Endothelial cell of hepatic sinusoid (primary cell): Measurements from ENCODE around the gene FAM25A.
"Not testable (repeated sequence)": the region's sequence is repeated elsewhere in the genome, so short reads cannot be mapped to it uniquely, and the experiment has no call there.

Source experiments
- in situ Hi-C: cut with HindIII; loops from 2 replicates; pipeline ENCODE4 v1.10.0; 2017; ENCODE audit warnings: low sequenced_read_pairs

FAM25A gene

GRCh38 chr10:87020056-87020455, at the start of gene FAM25A:
FAM25A (plus strand) TSS chr10:87020294; CDS start chr10:87020325, 31 bp downstream.
- in situ Hi-C loops: not testable (repeated sequence)

GRCh38 chr10:86970982-86971231, 49.2 kb upstream of the FAM25A start:
- in situ Hi-C loops: no loop called here

- in situ Hi-C loops: no loop called here
These were observed 48.7 kb upstream of the FAM25A start for GRCh38 chr10:86971232-86971991.

- in situ Hi-C loops: no loop called here
These were observed 47.3 kb upstream of the FAM25A start for GRCh38 chr10:86972613-86973380.

- in situ Hi-C loops: no loop called here
These were observed 45.6 kb upstream of the FAM25A start for GRCh38 chr10:86974484-86974883.

GRCh38 chr10:86976362-86977056, 43.6 kb upstream of the FAM25A start:
- in situ Hi-C loops: no loop called here

GRCh38 chr10:86978457-86978856, 41.6 kb upstream of the FAM25A start:
- in situ Hi-C loops: not testable (repeated sequence)

- in situ Hi-C loops: no loop called here
These were observed 40.7 kb upstream of the FAM25A start for GRCh38 chr10:86979296-86979818.

GRCh38 chr10:86979977-86980448, 40.1 kb upstream of the FAM25A start:
- in situ Hi-C loops: no loop called here

- in situ Hi-C loops: not testable (repeated sequence)
These were observed 39.1 kb upstream of the FAM25A start for GRCh38 chr10:86981020-86981419.

- in situ Hi-C loops: no loop called here
These were observed 38.4 kb upstream of the FAM25A start for GRCh38 chr10:86981716-86982115.

GRCh38 chr10:86984498-86984897, 35.6 kb upstream of the FAM25A start:
- in situ Hi-C loops: not testable (repeated sequence)

GRCh38 chr10:86988520-86988919, 31.6 kb upstream of the FAM25A start:
- in situ Hi-C loops: no loop called here

- in situ Hi-C loops: not testable (repeated sequence)
These were observed 28.7 kb upstream of the FAM25A start for GRCh38 chr10:86991362-86991761.

- in situ Hi-C loops: no loop called here
These were observed 27.6 kb upstream of the FAM25A start for GRCh38 chr10:86992456-86992855.

- in situ Hi-C loops: no loop called here
These were observed 27.2 kb upstream of the FAM25A start for GRCh38 chr10:86992929-86993328.

- in situ Hi-C loops: not testable (repeated sequence)
These were observed 20.2 kb upstream of the FAM25A start for GRCh38 chr10:86999802-87000403.

- in situ Hi-C loops: no loop called here
These were observed 19.6 kb upstream of the FAM25A start for GRCh38 chr10:87000491-87000890.

- in situ Hi-C loops: not testable (repeated sequence)
These were observed 13.0 kb upstream of the FAM25A start for GRCh38 chr10:87007124-87007523.

GRCh38 chr10:87007674-87008073, 12.4 kb upstream of the FAM25A start:
- in situ Hi-C loops: not testable (repeated sequence)

- in situ Hi-C loops: not testable (repeated sequence)
These were observed 11.8 kb upstream of the FAM25A start for GRCh38 chr10:87008303-87008702.
